ENCODE measurements around the gene NHEJ1. TPM values are rescaled to one million over a fixed set of nuclear protein-coding genes. Genes with fewer than 3 reads are reported as not detected.

Gene NHEJ1
- total RNA-seq, 6 experiments from 2014 or later = 5.8 to 16.7 (median 10.9) TPM

DNA sequence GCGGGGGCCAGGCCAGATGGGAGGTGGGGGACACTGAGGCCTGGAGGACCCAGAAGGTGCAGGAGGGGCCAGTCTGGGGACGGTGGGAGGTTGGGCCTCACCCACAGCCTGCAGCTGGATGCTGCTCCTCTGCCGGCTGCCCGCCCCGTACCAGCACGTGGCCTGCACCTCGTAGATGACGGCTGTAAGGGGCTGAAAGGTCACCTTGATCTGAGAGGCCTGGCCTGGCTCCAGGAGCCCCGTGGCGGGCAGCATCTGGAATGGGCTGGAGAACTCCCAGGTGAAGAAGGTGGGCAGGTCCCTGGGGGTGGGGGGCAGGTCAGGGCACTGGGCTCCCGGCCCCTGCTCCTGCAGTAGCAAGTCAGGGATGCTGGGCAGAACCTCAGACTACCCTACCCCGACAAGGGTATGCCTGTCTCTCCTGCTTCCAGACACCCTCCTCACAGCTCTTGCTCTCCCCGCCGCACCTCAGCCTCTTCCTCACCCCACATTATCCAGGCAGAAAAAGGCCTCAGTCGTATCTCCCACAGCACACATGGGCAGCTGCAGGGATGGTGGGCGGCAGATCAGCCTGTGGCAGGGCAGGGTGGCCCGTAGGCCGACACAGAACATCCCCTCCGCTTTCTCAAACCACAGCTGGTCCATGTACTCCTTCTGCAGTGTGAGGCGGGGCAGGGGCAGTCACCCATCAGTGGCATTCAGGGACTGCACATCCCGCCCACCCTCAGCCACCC, 129.4 kb downstream of the NHEJ1 start:
- DNase-seq = no peak
- Histone ChIP-seq H3K27ac (no peak overlapping the region), H3K27me3 (no peaks in the 10 kb centered on the region), H3K36me3 (no peaks in the 10 kb centered on the region), H3K4me3 (no peak overlapping the region), H3K4me1 (no peaks in the 10 kb centered on the region), H3K9me3 (no peaks in the 10 kb centered on the region)
- intact Hi-C loops (cut with DNase I) = no loop called here
- no peak for ATAC-seq
- TF ChIP-seq CTCF (IDR thresholded peaks at IDR 0.05) (no peak), POLR2A (IDR thresholded peaks at IDR 0.05) (no peak)
- 83% methylated on average over 4 of the region's 21 CpGs for WGBS (ENCODE audit: insufficient coverage, low coverage, low lambda C conversion rate, missing lambda C conversion rate)

- H3K27me3 ChIP-seq = no peaks in the 10 kb centered on the region
- intact Hi-C loops (cut with DNase I) = no loop called here
- DNase-seq (no peak), ATAC-seq (no peak)
- TF ChIP-seq POLR2A (IDR thresholded peaks at IDR 0.05) = no peak
- no peak for TF ChIP-seq CTCF (IDR thresholded peaks at IDR 0.05)
- no peaks in the 10 kb centered on the region for H3K9me3 ChIP-seq
- no peak overlapping the region for H3K27ac ChIP-seq
- H3K36me3 ChIP-seq = no peaks in the 10 kb centered on the region
- no peak overlapping the region for H3K4me3 ChIP-seq
- WGBS (ENCODE audit: insufficient coverage, low coverage, low lambda C conversion rate, missing lambda C conversion rate) = 0% methylated on average over 1 of the region's 16 CpGs
- no peaks in the 10 kb centered on the region for H3K4me1 ChIP-seq
Observed at GRCh38 chr2:219030177-219030940, 130.3 kb downstream of the NHEJ1 start.

- 70% methylated on average over 2 of the region's 9 CpGs for WGBS (ENCODE audit: insufficient coverage, low coverage, low lambda C conversion rate, missing lambda C conversion rate)
- Histone ChIP-seq H3K9me3 (no peaks in the 10 kb centered on the region), H3K4me1 (no peaks in the 10 kb centered on the region), H3K27ac (no peak overlapping the region), H3K36me3 (no peaks in the 10 kb centered on the region), H3K4me3 (no peak overlapping the region), H3K27me3 (no peaks in the 10 kb centered on the region)
- ATAC-seq = peak; percentile 93 to 99 (median 98)
- TF ChIP-seq POLR2A (IDR thresholded peaks at IDR 0.05) (no peak), CTCF (IDR thresholded peaks at IDR 0.05) (peak; percentile 90 to 99 (median 98))
- peak; percentile 81 to 88 (median 86) for DNase-seq
- intact Hi-C loops (cut with DNase I) = loop anchor here in 1 of 2 donors (10.0 kb wide), 1 partner anchor 265 kb away; no protein-coding TSS in a partner anchor
Observed at GRCh38 chr2:219029829-219030165, 130.8 kb downstream of the NHEJ1 start.

DNA sequence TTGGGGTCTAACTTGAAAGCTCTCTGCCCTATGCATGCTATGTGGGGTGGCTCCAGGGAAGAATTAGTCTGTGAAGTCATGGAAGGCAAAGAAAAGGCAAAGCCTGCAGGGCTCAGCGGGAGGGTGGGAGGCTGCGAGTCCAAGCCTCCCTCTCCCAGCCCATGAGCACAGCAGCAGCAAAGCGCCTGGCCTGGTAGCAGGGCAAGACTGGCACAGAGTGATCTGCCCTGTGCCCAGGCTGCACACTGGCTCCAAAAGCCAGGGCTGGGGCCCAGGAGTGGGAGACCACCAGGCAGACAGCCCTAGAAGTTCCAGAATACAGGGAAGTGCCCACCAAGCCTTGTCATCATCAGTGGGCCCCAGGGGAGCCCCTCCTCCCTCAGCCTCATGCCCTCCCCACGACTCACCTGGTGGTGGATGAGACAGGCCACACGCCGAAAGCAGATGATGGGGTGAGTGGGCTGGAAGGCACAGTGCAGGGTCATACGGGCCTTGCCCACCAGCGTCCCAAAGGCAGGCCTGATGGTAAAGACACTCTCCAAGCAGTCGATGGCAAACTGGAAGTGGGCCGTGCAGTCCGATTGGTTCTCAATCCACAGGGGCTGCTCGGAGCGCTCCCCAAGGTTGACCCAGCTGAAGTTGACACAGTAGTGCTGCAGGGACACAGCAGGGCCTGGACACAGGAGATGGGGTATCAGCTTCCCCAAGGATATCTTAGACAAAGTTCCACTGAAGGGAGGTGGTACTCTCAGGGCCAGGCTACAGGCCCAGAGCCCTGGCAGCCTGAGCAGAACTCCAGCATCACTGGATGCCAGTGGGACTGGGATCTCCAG, 131.4 kb downstream of the NHEJ1 start:
- H3K36me3 ChIP-seq = no peaks in the 10 kb centered on the region
- no peak overlapping the region for H3K4me3 ChIP-seq
- intact Hi-C loops (cut with DNase I) = loop anchor here in 1 of 2 donors (10.0 kb wide), 1 partner anchor 266 kb away; no protein-coding TSS in a partner anchor
- no peaks in the 10 kb centered on the region for H3K4me1 ChIP-seq
- TF ChIP-seq CTCF (IDR thresholded peaks at IDR 0.05) (no peak), POLR2A (IDR thresholded peaks at IDR 0.05) (no peak)
- H3K27ac ChIP-seq = no peak overlapping the region
- WGBS (ENCODE audit: insufficient coverage, low coverage, low lambda C conversion rate, missing lambda C conversion rate) = 54% methylated on average over 7 of the region's 13 CpGs
- no peak for DNase-seq
- H3K27me3 ChIP-seq = no peaks in the 10 kb centered on the region
- ATAC-seq = no peak
- H3K9me3 ChIP-seq = no peaks in the 10 kb centered on the region
